Activated B cell treated with CpG ODN at 0.5 μM for 24 hours (primary cell): Measurements from ENCODE around the gene CEACAM3. TPM values are rescaled to one million over a fixed set of nuclear protein-coding genes. Genes with fewer than 3 reads are reported as not detected.

Experiments
- ATAC-seq: fragments of 200-7000 bp; cut with Tn5 transposase; one replicate; pipeline ENCODE4 v1.10.0; 2021; ENCODE audit warnings: low read depth, mild to moderate bottlenecking, moderate library complexity
- CTCF ChIA-PET: fragments of 350-600 bp; sonication (Branson Sonifier 250); formaldehyde crosslinking; loops from one replicate; lab custom pipeline; 2021; ENCODE audit warnings: antibody characterized with exemption; lab: Charles Lee
- POLR2A ChIA-PET: fragments of 350-600 bp; sonication (Branson Sonifier 250); formaldehyde crosslinking; loops from one replicate; lab custom pipeline; 2021; ENCODE audit warnings: antibody characterized with exemption; lab: Charles Lee
- DNase-seq: peaks from one replicate; pipeline ENCODE4 v3.0.0; 2022
- H3K27ac Mint-ChIP-seq: one replicate; pipeline ENCODE4 v1.8.0; 2020; ENCODE audit warnings: mixed read lengths
- H3K27me3 Mint-ChIP-seq: one replicate; pipeline ENCODE4 v1.8.0; 2021; ENCODE audit warnings: mixed read lengths
- H3K36me3 Mint-ChIP-seq: one replicate; pipeline ENCODE4 v1.8.0; 2021; ENCODE audit warnings: low read depth, mixed read lengths
- H3K4me1 Mint-ChIP-seq: one replicate; pipeline ENCODE4 v1.8.0; 2021; ENCODE audit warnings: mixed read lengths
- H3K4me3 Mint-ChIP-seq: one replicate; pipeline ENCODE4 v1.8.0; 2020; ENCODE audit warnings: mild to moderate bottlenecking, mixed read lengths
- H3K9me3 Mint-ChIP-seq: one replicate; pipeline ENCODE4 v1.8.0; 2020; ENCODE audit warnings: mixed read lengths
- CTCF ChIP-seq: fragments of 200-600 bp; IDR thresholded peaks from one replicate; pipeline ENCODE4 v1.8.0; 2022; ENCODE audit warnings: antibody characterized with exemption, mild to moderate bottlenecking
- intact Hi-C: fragments of 100-400 bp; cut with micrococcal nuclease; formaldehyde crosslinking; loops from one replicate; pipeline ENCODE4 v1.15.1; 2024
- total RNA-seq: library from RNA; stranded (reverse); gene quantifications from 2 replicates; pipeline ENCODE4 v1.2.3, GENCODE V29; 2022

CEACAM3 gene
- total RNA-seq, 1 donor from 2014 or later, result not detected

- Mint-ChIP-seq H3K4me3 (no peak overlapping the region), H3K36me3 (no peaks in the 10 kb centered on the region), H3K27me3 (peaks cover 21% of the 10 kb centered on the region), H3K4me1 (no peaks in the 10 kb centered on the region), H3K9me3 (no peaks in the 10 kb centered on the region), H3K27ac (no peak overlapping the region)
- ChIA-PET POLR2A (no interaction called here), CTCF (interaction anchor here (1.0 kb wide), 1 partner anchor 17 kb away, joined by 4 read pairs; no protein-coding TSS in a partner anchor)
- TF ChIP-seq CTCF, result no peak
- DNase-seq (no peak), ATAC-seq (no peak)
- intact Hi-C loops, result no loop called here
Observed at GRCh38 chr19:41769608-41770007, 26.8 kb upstream of the CEACAM3 start.

GRCh38 chr19:41771410-41771809 lies 25.0 kb upstream of the CEACAM3 start:
- Mint-ChIP-seq H3K36me3 (no peaks in the 10 kb centered on the region), H3K9me3 (no peaks in the 10 kb centered on the region), H3K27me3 (peaks cover 14% of the 10 kb centered on the region), H3K4me3 (no peak overlapping the region), H3K4me1 (no peaks in the 10 kb centered on the region), H3K27ac (no peak overlapping the region)
- DNase-seq, result no peak
- POLR2A ChIA-PET, result no interaction called here
- no peak for ATAC-seq
- no peak for TF ChIP-seq CTCF
- CTCF ChIA-PET, result interaction anchor here (0.8 kb wide), 1 partner anchor 20 kb away, joined by 3 read pairs; no protein-coding TSS in a partner anchor
- intact Hi-C loops, result no loop called here

GRCh38 chr19:41774515-41774980 lies 21.8 kb upstream of the CEACAM3 start:
- no peaks in the 10 kb centered on the region for H3K9me3 Mint-ChIP-seq
- ATAC-seq, result no peak
- no peak for TF ChIP-seq CTCF
- H3K4me1 Mint-ChIP-seq, result no peaks in the 10 kb centered on the region
- ChIA-PET POLR2A (no interaction called here), CTCF (interaction anchor here (1.6 to 2.6 kb wide), 2 partner anchors 11 to 20 kb away, joined by 3 to 7 read pairs; no protein-coding TSS in a partner anchor)
- no peak overlapping the region for H3K27ac Mint-ChIP-seq
- H3K36me3 Mint-ChIP-seq, result no peaks in the 10 kb centered on the region
- H3K27me3 Mint-ChIP-seq, result peaks cover 13% of the 10 kb centered on the region
- intact Hi-C loops, result no loop called here
- no peak for DNase-seq
- H3K4me3 Mint-ChIP-seq, result no peak overlapping the region

DNA sequence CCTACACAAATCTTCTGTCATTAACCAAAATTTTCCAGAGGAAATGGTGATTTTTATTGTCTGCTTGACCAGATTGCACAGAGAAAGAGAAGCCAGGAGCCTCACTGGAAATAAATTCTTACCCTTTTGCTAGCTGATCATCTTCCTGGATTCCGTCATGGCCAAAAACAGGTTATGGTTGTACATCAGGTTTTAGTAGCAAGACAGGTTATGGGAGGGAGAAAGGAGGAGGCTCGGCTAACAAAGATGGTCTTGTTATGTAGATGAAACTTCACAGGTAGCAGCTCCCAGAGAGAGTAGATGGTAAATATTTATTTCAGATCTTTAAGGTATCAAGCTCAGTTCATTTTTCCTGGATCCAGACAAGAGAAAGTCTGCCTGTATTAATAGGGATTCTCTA lies 19.7 kb upstream of the CEACAM3 start:
- Mint-ChIP-seq H3K4me1 (no peaks in the 10 kb centered on the region), H3K27me3 (peaks cover 14% of the 10 kb centered on the region), H3K9me3 (no peaks in the 10 kb centered on the region), H3K36me3 (no peaks in the 10 kb centered on the region), H3K4me3 (no peak overlapping the region), H3K27ac (no peak overlapping the region)
- TF ChIP-seq CTCF, result no peak
- ATAC-seq (no peak), DNase-seq (no peak)
- ChIA-PET POLR2A (interaction anchor here (0.7 kb wide), 1 partner anchor 268 kb away, joined by 3 read pairs; no protein-coding TSS in a partner anchor), CTCF (interaction anchor here (1.8 to 2.3 kb wide), 2 partner anchors 16 to 23 kb away, joined by 4 to 9 read pairs; no protein-coding TSS in a partner anchor)
- intact Hi-C loops, result no loop called here

DNA sequence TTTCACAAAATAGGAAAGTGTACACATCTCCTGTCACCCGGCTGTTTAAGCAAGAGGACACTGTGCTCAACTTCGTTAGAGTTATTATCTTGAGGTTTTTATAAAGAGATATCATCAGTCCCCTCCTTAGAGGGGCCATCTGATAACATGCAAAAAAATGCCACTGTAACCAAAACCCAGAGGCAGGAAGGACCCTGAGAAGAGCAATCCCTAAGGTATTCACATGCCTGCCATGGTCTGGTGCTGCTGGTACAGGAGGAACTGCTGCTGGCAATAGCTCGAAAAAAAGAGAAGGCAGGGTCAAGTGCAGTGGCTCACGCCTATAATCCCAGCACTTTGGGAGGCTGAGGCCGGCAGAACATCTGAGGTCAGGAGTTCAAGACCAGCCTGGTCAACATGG lies 12.8 kb upstream of the CEACAM3 start:
- Mint-ChIP-seq H3K9me3 (no peaks in the 10 kb centered on the region), H3K4me1 (peaks cover 24% of the 10 kb centered on the region), H3K27me3 (peaks cover 14% of the 10 kb centered on the region), H3K4me3 (no peak overlapping the region), H3K27ac (peak overlapping the region; percentile 11), H3K36me3 (no peaks in the 10 kb centered on the region)
- intact Hi-C loops, result no loop called here
- DNase-seq (no peak), ATAC-seq (peak; percentile 40)
- CTCF ChIA-PET, result interaction anchor here (2.4 to 4.3 kb wide), 2 partner anchors 31 to 38 kb away, joined by 10 to 61 read pairs; no protein-coding TSS in a partner anchor
- POLR2A ChIA-PET, result no interaction called here
- no peak for TF ChIP-seq CTCF
